ENCODE results near the gene CTTNBP2NL. TPM values are rescaled to one million over a fixed set of nuclear protein-coding genes. Genes with fewer than 3 reads are reported as not detected.

CTTNBP2NL gene
- total and polyA plus RNA-seq, 10 of the 15 experiments (the other 5 are each of a cell fraction or from before 2014, with no cell fraction given): 2.1 to 11.3 (median 5.6) TPM

DNA sequence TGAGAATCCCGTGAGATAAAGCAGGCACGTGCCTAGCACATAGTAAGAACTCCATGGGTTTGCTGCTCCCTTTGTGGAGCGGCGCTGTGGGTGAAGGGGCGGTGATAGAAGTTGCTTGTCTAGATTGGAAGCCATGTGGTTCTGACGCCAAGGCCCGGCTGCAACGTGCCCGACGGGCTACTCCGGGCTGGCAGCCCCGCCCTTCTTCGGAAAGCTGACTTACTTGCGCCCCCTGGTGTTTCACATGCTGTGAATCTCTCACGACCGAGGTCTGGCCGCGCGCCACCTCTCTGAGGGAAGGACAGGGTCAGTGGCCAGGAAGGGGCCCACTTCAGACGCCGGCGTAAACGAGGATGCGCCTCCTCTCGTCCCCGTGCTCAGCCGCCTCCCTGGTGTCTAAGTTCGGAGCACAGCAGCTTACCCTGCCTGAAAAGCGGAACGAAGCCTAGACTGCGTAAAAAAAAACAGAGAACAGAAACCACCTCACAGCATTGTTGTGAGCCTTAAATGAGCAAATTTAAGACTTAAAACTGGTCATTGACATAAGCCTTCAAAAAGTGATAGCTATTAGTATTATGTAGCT is 70.2 kb downstream of the CTTNBP2NL start (continued):
- TF ChIP-seq, protein P1, sequence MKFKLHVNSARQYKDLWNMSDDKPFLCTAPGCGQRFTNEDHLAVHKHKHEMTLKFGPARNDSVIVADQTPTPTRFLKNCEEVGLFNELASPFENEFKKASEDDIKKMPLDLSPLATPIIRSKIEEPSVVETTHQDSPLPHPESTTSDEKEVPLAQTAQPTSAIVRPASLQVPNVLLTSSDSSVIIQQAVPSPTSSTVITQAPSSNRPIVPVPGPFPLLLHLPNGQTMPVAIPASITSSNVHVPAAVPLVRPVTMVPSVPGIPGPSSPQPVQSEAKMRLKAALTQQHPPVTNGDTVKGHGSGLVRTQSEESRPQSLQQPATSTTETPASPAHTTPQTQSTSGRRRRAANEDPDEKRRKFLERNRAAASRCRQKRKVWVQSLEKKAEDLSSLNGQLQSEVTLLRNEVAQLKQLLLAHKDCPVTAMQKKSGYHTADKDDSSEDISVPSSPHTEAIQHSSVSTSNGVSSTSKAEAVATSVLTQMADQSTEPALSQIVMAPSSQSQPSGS (IDR thresholded peaks at IDR 0.05; ENCODE audit: low read length): peak; percentile 70
- TF ChIP-seq NBN (IDR thresholded peaks at IDR 0.05) (peak; percentile 98), TARDBP (IDR thresholded peaks at IDR 0.05; ENCODE audit: borderline replicate concordance) (no peak), CHD2 (IDR thresholded peaks at IDR 0.05; ENCODE audit: borderline replicate concordance, low read depth, low read length) (peak; percentile 60), KAT2A (conservative IDR thresholded peaks at IDR 0.05; ENCODE audit: control insufficient read depth, low read depth, low read length) (no peak), HDAC6 (IDR thresholded peaks at IDR 0.05; ENCODE audit: unreplicated experiment) (no peak), FOXK2 (IDR thresholded peaks at IDR 0.05) (no peak), RFX5 (IDR thresholded peaks at IDR 0.05; ENCODE audit: low read depth, low read length) (no peak), SIX5 (IDR thresholded peaks at IDR 0.05; ENCODE audit: low read depth, low read length, severe bottlenecking) (no peak), SUZ12 (IDR thresholded peaks at IDR 0.05; ENCODE audit: unreplicated experiment) (no peak), HCFC1 (IDR thresholded peaks at IDR 0.05; ENCODE audit: low read length) (no peak), IKZF1 (conservative IDR thresholded peaks at IDR 0.05) (peak; percentile 90), GATAD2B (conservative IDR thresholded peaks at IDR 0.05; ENCODE audit: low read depth) (peak; percentile 97), MYC (IDR thresholded peaks at IDR 0.05; ENCODE audit: insufficient read depth, insufficient read length, insufficient replicate concordance, low read length, severe bottlenecking) (peak; percentile 86), PAX5 (IDR thresholded peaks at IDR 0.05; ENCODE audit: borderline replicate concordance, low read depth, low read length) (peak; percentile 75; the same call in 1 of the 2 replicates), RUNX3 (IDR thresholded peaks at IDR 0.05; ENCODE audit: low read length) (peak; percentile 72), ESRRA (IDR thresholded peaks at IDR 0.05; ENCODE audit: low read length) (no peak), HDGF (IDR thresholded peaks at IDR 0.05) (peak; percentile 68), ATF7 (IDR thresholded peaks at IDR 0.05; ENCODE audit: low read depth) (peak; percentile 87), CHD1 (IDR thresholded peaks at IDR 0.05; ENCODE audit: low read depth, low read length) (no peak; the same call in 1 of the 2 replicates)
- TF ChIP-seq, protein P2, sequence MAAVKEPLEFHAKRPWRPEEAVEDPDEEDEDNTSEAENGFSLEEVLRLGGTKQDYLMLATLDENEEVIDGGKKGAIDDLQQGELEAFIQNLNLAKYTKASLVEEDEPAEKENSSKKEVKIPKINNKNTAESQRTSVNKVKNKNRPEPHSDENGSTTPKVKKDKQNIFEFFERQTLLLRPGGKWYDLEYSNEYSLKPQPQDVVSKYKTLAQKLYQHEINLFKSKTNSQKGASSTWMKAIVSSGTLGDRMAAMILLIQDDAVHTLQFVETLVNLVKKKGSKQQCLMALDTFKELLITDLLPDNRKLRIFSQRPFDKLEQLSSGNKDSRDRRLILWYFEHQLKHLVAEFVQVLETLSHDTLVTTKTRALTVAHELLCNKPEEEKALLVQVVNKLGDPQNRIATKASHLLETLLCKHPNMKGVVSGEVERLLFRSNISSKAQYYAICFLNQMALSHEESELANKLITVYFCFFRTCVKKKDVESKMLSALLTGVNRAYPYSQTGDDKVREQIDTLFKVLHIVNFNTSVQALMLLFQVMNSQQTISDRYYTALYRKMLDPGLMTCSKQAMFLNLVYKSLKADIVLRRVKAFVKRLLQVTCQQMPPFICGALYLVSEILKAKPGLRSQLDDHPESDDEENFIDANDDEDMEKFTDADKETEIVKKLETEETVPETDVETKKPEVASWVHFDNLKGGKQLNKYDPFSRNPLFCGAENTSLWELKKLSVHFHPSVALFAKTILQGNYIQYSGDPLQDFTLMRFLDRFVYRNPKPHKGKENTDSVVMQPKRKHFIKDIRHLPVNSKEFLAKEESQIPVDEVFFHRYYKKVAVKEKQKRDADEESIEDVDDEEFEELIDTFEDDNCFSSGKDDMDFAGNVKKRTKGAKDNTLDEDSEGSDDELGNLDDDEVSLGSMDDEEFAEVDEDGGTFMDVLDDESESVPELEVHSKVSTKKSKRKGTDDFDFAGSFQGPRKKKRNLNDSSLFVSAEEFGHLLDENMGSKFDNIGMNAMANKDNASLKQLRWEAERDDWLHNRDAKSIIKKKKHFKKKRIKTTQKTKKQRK (IDR thresholded peaks at IDR 0.05; ENCODE audit: low read depth, low read length): no peak
- TF ChIP-seq, protein P3, sequence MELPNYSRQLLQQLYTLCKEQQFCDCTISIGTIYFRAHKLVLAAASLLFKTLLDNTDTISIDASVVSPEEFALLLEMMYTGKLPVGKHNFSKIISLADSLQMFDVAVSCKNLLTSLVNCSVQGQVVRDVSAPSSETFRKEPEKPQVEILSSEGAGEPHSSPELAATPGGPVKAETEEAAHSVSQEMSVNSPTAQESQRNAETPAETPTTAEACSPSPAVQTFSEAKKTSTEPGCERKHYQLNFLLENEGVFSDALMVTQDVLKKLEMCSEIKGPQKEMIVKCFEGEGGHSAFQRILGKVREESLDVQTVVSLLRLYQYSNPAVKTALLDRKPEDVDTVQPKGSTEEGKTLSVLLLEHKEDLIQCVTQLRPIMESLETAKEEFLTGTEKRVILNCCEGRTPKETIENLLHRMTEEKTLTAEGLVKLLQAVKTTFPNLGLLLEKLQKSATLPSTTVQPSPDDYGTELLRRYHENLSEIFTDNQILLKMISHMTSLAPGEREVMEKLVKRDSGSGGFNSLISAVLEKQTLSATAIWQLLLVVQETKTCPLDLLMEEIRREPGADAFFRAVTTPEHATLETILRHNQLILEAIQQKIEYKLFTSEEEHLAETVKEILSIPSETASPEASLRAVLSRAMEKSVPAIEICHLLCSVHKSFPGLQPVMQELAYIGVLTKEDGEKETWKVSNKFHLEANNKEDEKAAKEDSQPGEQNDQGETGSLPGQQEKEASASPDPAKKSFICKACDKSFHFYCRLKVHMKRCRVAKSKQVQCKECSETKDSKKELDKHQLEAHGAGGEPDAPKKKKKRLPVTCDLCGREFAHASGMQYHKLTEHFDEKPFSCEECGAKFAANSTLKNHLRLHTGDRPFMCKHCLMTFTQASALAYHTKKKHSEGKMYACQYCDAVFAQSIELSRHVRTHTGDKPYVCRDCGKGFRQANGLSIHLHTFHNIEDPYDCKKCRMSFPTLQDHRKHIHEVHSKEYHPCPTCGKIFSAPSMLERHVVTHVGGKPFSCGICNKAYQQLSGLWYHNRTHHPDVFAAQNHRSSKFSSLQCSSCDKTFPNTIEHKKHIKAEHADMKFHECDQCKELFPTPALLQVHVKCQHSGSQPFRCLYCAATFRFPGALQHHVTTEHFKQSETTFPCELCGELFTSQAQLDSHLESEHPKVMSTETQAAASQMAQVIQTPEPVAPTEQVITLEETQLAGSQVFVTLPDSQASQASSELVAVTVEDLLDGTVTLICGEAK (IDR thresholded peaks at IDR 0.05; ENCODE audit: borderline replicate concordance): no peak
- TF ChIP-seq, protein P4, sequence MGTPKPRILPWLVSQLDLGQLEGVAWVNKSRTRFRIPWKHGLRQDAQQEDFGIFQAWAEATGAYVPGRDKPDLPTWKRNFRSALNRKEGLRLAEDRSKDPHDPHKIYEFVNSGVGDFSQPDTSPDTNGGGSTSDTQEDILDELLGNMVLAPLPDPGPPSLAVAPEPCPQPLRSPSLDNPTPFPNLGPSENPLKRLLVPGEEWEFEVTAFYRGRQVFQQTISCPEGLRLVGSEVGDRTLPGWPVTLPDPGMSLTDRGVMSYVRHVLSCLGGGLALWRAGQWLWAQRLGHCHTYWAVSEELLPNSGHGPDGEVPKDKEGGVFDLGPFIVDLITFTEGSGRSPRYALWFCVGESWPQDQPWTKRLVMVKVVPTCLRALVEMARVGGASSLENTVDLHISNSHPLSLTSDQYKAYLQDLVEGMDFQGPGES (IDR thresholded peaks at IDR 0.05): peak; percentile 34; the same call in 1 of the 2 replicates
